Panc1 (cell line): ENCODE measurements around the gene COMMD1. TPM values are rescaled to one million over a fixed set of nuclear protein-coding genes. Genes with fewer than 3 reads are reported as not detected.
"Not testable (repeated sequence)": the region's sequence is repeated elsewhere in the genome, so short reads cannot be mapped to it uniquely, and the experiment has no call there.

Experiments used
- ATAC-seq: fragments of 200-7000 bp; cut with Tn5 transposase; 2 replicates; pipeline ENCODE4 v1.9.1; 2020; ENCODE audit warnings: mild to moderate bottlenecking, moderate library complexity
- BruUV-seq: library from RNA; stranded (reverse); fragments of 400-500 nt; replicated peaks from 2 replicates; lab custom pipeline; 2021; lab: Mats Ljungman, UMichigan
- CTCF ChIA-PET: fragments of 300-600 bp; sonication (Branson Sonifier 250); formaldehyde crosslinking; loops from one replicate; lab custom pipeline; 2022; ENCODE audit warnings: antibody characterized with exemption; lab: Charles Lee
- POLR2A ChIA-PET: fragments of 300-600 bp; sonication (Branson Sonifier 250); formaldehyde crosslinking; loops from one replicate; lab custom pipeline; 2022; ENCODE audit warnings: antibody characterized with exemption; lab: Charles Lee
- DNase-seq: peaks from one replicate; pipeline ENCODE4 v3.0.0-alpha.2; 2010; ENCODE audit warnings: low read depth, low spot score
- H3K27ac ChIP-seq: 2 replicates; pipeline ENCODE4 v1.5.1; 2011; ENCODE audit warnings: mild to moderate bottlenecking, low read length, inconsistent platforms
- H3K27me3 ChIP-seq: fragments of 200-500 bp; sonication (Bioruptor generic); 2 replicates; pipeline ENCODE4 v1.6.0; 2014; ENCODE audit warnings: low read length, inconsistent platforms; ENCODE audit not compliant: control insufficient read depth, insufficient read depth
- H3K36me3 ChIP-seq: fragments of 200-500 bp; sonication (Bioruptor generic); 2 replicates; pipeline ENCODE4 v1.5.1; 2014; ENCODE audit warnings: inconsistent platforms, mild to moderate bottlenecking, low read length, moderate library complexity; ENCODE audit not compliant: control insufficient read depth, insufficient read depth
- H3K4me1 ChIP-seq: 2 replicates; pipeline ENCODE4 v1.5.1; 2011; ENCODE audit warnings: inconsistent platforms, mild to moderate bottlenecking, low read length, moderate library complexity; ENCODE audit not compliant: control insufficient read depth, insufficient read depth
- H3K4me3 ChIP-seq, 2 experiments: 2 replicates each; pipeline ENCODE4 v1.5.1; 2011 to 2012; ENCODE audit warnings: low read depth in 2 of 2, low read length in 2 of 2, mild to moderate bottlenecking in 2 of 2, inconsistent platforms in 1 of 2, moderate library complexity in 1 of 2
- H3K9me3 ChIP-seq: fragments of 200-500 bp; sonication (Bioruptor generic); 2 replicates; pipeline ENCODE4 v1.5.1; 2014; ENCODE audit warnings: low read depth, mild to moderate bottlenecking, inconsistent platforms, low read length, moderate library complexity; ENCODE audit not compliant: control insufficient read depth, insufficient read depth
- CTCF ChIP-seq: fragments of 450-650 bp; IDR thresholded peaks from 2 replicates; pipeline ENCODE4 v1.5.1; 2017; ENCODE audit warnings: mild to moderate bottlenecking
- POLR2AphosphoS5 ChIP-seq: IDR thresholded peaks from 2 replicates; pipeline ENCODE4 v1.6.1; 2012; ENCODE audit warnings: mild to moderate bottlenecking, low read depth, low read length, moderate library complexity
- REST ChIP-seq, 2 experiments: IDR thresholded peaks; 2 replicates each; pipeline ENCODE4 v1.6.1; 2011 to 2012; ENCODE audit warnings: low read depth in 2 of 2, control low read depth in 1 of 2, low read length in 1 of 2, mild to moderate bottlenecking in 1 of 2, moderate library complexity in 1 of 2; ENCODE audit not compliant: insufficient read depth in 1 of 2
- SIN3A ChIP-seq: IDR thresholded peaks from 2 replicates; pipeline ENCODE4 v1.6.1; 2012; ENCODE audit warnings: low read depth, mild to moderate bottlenecking, low read length, moderate library complexity, borderline replicate concordance; ENCODE audit not compliant: insufficient read depth
- TCF7L2 ChIP-seq: IDR thresholded peaks from 2 replicates; pipeline ENCODE4 v1.6.1; 2011; ENCODE audit warnings: mild to moderate bottlenecking, low read depth, low read length, inconsistent platforms
- in situ Hi-C: cut with HindIII; loops from 2 replicates; pipeline ENCODE4 v1.10.0; 2016; ENCODE audit warnings: low sequenced_read_pairs, low pct_unique_long_range_greater_than_20kb
- intact Hi-C: fragments of 100-400 bp; cut with micrococcal nuclease; formaldehyde crosslinking; loops from one replicate; pipeline ENCODE4 v1.10.0; 2022; ENCODE audit not compliant: unreplicated experiment
- total RNA-seq: library from RNA; stranded (reverse); gene quantifications from one replicate; pipeline ENCODE4 v1.2.1, GENCODE V29; 2021; ENCODE audit not compliant: unreplicated experiment

COMMD1 gene
- total RNA-seq, 1 experiment from 2014 or later, result 40.3 TPM

- in situ Hi-C loops, result no loop called here
- Histone ChIP-seq H3K27ac (no peak overlapping the region), H3K4me1 (no peaks in the 10 kb centered on the region), H3K36me3 (no peaks in the 10 kb centered on the region), H3K4me3 (no peak overlapping the region), H3K27me3 (no peaks in the 10 kb centered on the region), H3K9me3 (no peaks in the 10 kb centered on the region)
- DNase-seq, result no peak
- CTCF ChIA-PET, result no interaction called here
- no TSS peak for BruUV-seq
- intact Hi-C loops, result no loop called here
- no peak for ATAC-seq
- POLR2A ChIA-PET, result no interaction called here
- TF ChIP-seq CTCF (no peak), TCF7L2 (no peak), SIN3A (no peak), POLR2AphosphoS5 (no peak), REST (IDR thresholded peaks at IDR 0.05; ENCODE audit: insufficient read depth in 1 of 2, low read depth in 2 of 2, low read length in 1 of 2) (no peak)
These were observed 133.7 kb downstream of the COMMD1 start for GRCh38 chr2:62038975-62039771.

- Histone ChIP-seq H3K36me3 (no peaks in the 10 kb centered on the region), H3K9me3 (no peaks in the 10 kb centered on the region), H3K4me1 (no peaks in the 10 kb centered on the region), H3K27ac (no peak overlapping the region), H3K4me3 (no peak overlapping the region), H3K27me3 (no peaks in the 10 kb centered on the region)
- intact Hi-C loops, result no loop called here
- TF ChIP-seq CTCF (no peak), TCF7L2 (no peak), REST (IDR thresholded peaks at IDR 0.05; ENCODE audit: insufficient read depth in 1 of 2, low read depth in 2 of 2, low read length in 1 of 2) (no peak), SIN3A (no peak), POLR2AphosphoS5 (no peak)
- BruUV-seq, result no TSS peak
- in situ Hi-C loops, result no loop called here
- ATAC-seq (no peak), DNase-seq (no peak)
- ChIA-PET CTCF (no interaction called here), POLR2A (no interaction called here)
These were observed 135.5 kb downstream of the COMMD1 start for GRCh38 chr2:62040926-62041325.

GRCh38 chr2:62041701-62042385 is 136.4 kb downstream of the COMMD1 start:
- DNase-seq, CTCF ChIA-PET, H3K4me3 ChIP-seq, H3K27ac ChIP-seq, H3K27me3 ChIP-seq, H3K36me3 ChIP-seq, BruUV-seq, H3K4me1 ChIP-seq, in situ Hi-C loops, intact Hi-C loops, H3K9me3 ChIP-seq, ATAC-seq: not testable (repeated sequence)
- POLR2A ChIA-PET, result interaction anchor here (0.6 kb wide), 1 partner anchor 354 kb away, joined by 11 read pairs; no protein-coding TSS in a partner anchor
